HepG2 (cell line): ENCODE measurements around the gene ENG. TPM values are rescaled to one million over a fixed set of nuclear protein-coding genes. Genes with fewer than 3 reads are reported as not detected.

Experiments used
- BRD4 ChIP-seq: sonication (generic); formaldehyde crosslinking; IDR thresholded peaks from 2 replicates; pipeline ENCODE4 v1.4.0; 2020; ENCODE audit warnings: missing genetic modification reagents
- CAMTA2 ChIP-seq: sonication (generic); formaldehyde crosslinking; IDR thresholded peaks from 2 replicates; pipeline ENCODE4 v1.4.0; 2020; ENCODE audit warnings: mild to moderate bottlenecking, missing genetic modification reagents, borderline replicate concordance
- DMAP1 ChIP-seq: IDR thresholded peaks from 2 replicates; pipeline ENCODE4 v1.6.1; 2016
- ETV5 ChIP-seq: IDR thresholded peaks from 2 replicates; pipeline ENCODE4 v1.6.1; 2018; ENCODE audit warnings: missing biosample characterization, missing genetic modification reagents, inconsistent platforms, borderline replicate concordance
- ETV6 ChIP-seq: sonication (generic); formaldehyde crosslinking; conservative IDR thresholded peaks from 2 replicates; pipeline ENCODE4 v1.4.0; 2020; ENCODE audit warnings: missing genetic modification reagents
- GATA4 ChIP-seq: sonication (generic); IDR thresholded peaks from 2 replicates; pipeline ENCODE4 v1.6.1; 2016; ENCODE audit warnings: antibody characterized with exemption, low read depth, borderline replicate concordance
- HDAC2 ChIP-seq: sonication (generic); formaldehyde crosslinking; IDR thresholded peaks from 2 replicates; pipeline ENCODE4 v1.4.0; 2020; ENCODE audit warnings: missing genetic modification reagents
- NR2F2 ChIP-seq: IDR thresholded peaks from 2 replicates; pipeline ENCODE4 v1.6.1; 2012; ENCODE audit warnings: low read depth, inconsistent platforms, borderline replicate concordance
- PRMT3 ChIP-seq: sonication (generic); formaldehyde crosslinking; IDR thresholded peaks from 2 replicates; pipeline ENCODE4 v1.8.1; 2022; ENCODE audit warnings: low read depth, mild to moderate bottlenecking, moderate library complexity, missing genetic modification reagents, borderline replicate concordance
- RARA ChIP-seq: IDR thresholded peaks from 2 replicates; pipeline ENCODE4 v1.6.1; 2016; ENCODE audit warnings: missing genetic modification reagents, missing compliant biosample characterization
- SP5 ChIP-seq: IDR thresholded peaks from 2 replicates; pipeline ENCODE4 v1.6.1; 2016; ENCODE audit warnings: low read depth, borderline replicate concordance
- SRSF4 ChIP-seq: fragments of 200-400 bp; formaldehyde crosslinking; IDR thresholded peaks from one replicate; pipeline ENCODE4 v1.6.1; 2018; ENCODE audit warnings: mild to moderate bottlenecking, low read depth, low read length, moderate library complexity; ENCODE audit not compliant: poor library complexity, severe bottlenecking
- TOPORS ChIP-seq: sonication (generic); formaldehyde crosslinking; IDR thresholded peaks from 2 replicates; pipeline ENCODE4 v1.8.0; 2023; ENCODE audit warnings: mild to moderate bottlenecking, missing genetic modification reagents
- TSC22D2 ChIP-seq: sonication (generic); formaldehyde crosslinking; IDR thresholded peaks from 2 replicates; pipeline ENCODE4 v1.5.1; 2020; ENCODE audit warnings: missing genetic modification reagents, mild to moderate bottlenecking, borderline replicate concordance
- ZBTB1 ChIP-seq: sonication (generic); formaldehyde crosslinking; IDR thresholded peaks from 2 replicates; pipeline ENCODE4 v1.4.0; 2020; ENCODE audit warnings: missing genetic modification reagents, borderline replicate concordance
- ZNF121 ChIP-seq: sonication (generic); formaldehyde crosslinking; IDR thresholded peaks from 2 replicates; pipeline ENCODE4 v1.5.0; 2020; ENCODE audit warnings: mild to moderate bottlenecking, missing genetic modification reagents
- ZNF235 ChIP-seq: sonication (generic); formaldehyde crosslinking; IDR thresholded peaks from 2 replicates; pipeline ENCODE4 v1.8.1; 2023; ENCODE audit warnings: mild to moderate bottlenecking, missing genetic modification reagents, borderline replicate concordance
- ZNF333 ChIP-seq: sonication (generic); formaldehyde crosslinking; IDR thresholded peaks from 2 replicates; pipeline ENCODE4 v1.4.0; 2020; ENCODE audit warnings: mild to moderate bottlenecking, missing genetic modification reagents, borderline replicate concordance
- polyA plus RNA-seq, 8 experiments: library from polyadenylated mRNA; depleted of rRNA in 3 of 8; stranded (reverse) in 7 of 8; unstranded in 1 of 8; fragments of >200 nt; fragmentation: Illumina TruSeq in 4 of 8; extraction: Trizol in 4 of 8; gene quantifications; 2 replicates each; pipeline versions ENCODE4 v1.2.1 to v1.2.3, GENCODE V29; 2011 to 2016; ENCODE audit warnings: low read depth in 4 of 8, missing spikeins in 1 of 8, mixed read lengths in 1 of 8; ENCODE audit not compliant: insufficient read depth in 1 of 8
- total RNA-seq, 5 experiments: library from RNA; depleted of rRNA; stranded (reverse); fragments of >200 nt; fragmentation: Illumina TruSeq; extraction: Trizol; gene quantifications; 2 replicates each; pipeline ENCODE4 v1.2.3, GENCODE V29; 2016; ENCODE audit warnings: low read depth in 1 of 5
- TF ChIP-seq, protein P1 (sequence below): IDR thresholded peaks from 2 replicates; pipeline ENCODE4 v1.4.0; 2020; ENCODE audit warnings: mild to moderate bottlenecking, missing genetic modification reagents
- TF ChIP-seq, protein P2 (sequence below): IDR thresholded peaks from 2 replicates; pipeline ENCODE4 v1.6.1; 2016; ENCODE audit warnings: missing compliant biosample characterization, missing genetic modification reagents, borderline replicate concordance
- TF ChIP-seq, protein P3 (sequence below): IDR thresholded peaks from 2 replicates; pipeline ENCODE4 v1.6.1; 2016; ENCODE audit warnings: low read depth, control low read depth
- TF ChIP-seq, protein P4 (sequence below): sonication (generic); formaldehyde crosslinking; IDR thresholded peaks from 2 replicates; pipeline ENCODE4 v1.8.0; 2022; ENCODE audit warnings: missing genetic modification reagents, mild to moderate bottlenecking, borderline replicate concordance

The ENG gene
- total and polyA plus RNA-seq, 2 of the 13 experiments (the other 11 are each of a cell fraction or from before 2014, with no cell fraction given) = 0.02 to 1.1 TPM

DNA sequence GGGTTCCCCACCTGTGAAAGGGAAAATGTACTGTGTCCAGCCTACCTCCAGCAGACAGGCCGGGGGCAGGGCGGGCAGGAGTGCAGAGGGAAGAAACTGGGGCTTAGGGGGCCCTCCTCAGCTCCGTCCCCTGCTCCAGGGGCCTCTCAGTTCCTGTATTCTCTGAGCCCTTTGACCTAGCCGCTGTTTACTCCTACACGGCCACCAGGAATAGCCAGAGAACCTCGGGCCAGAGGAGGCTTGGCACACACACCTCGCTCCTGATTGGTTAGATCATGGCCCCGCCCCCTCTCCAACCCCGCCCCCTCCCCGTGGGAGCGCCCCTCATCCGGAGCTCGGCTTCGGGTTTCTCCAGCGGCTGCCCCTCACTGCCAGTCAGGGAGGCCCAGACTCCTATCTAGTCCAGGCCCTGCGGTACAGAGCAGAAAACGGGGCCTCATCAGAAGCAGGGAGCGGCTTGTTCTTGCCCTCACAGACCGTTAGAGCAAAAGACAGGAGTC is 42.8 kb upstream of the ENG start (continued):
- TF ChIP-seq, protein P1, sequence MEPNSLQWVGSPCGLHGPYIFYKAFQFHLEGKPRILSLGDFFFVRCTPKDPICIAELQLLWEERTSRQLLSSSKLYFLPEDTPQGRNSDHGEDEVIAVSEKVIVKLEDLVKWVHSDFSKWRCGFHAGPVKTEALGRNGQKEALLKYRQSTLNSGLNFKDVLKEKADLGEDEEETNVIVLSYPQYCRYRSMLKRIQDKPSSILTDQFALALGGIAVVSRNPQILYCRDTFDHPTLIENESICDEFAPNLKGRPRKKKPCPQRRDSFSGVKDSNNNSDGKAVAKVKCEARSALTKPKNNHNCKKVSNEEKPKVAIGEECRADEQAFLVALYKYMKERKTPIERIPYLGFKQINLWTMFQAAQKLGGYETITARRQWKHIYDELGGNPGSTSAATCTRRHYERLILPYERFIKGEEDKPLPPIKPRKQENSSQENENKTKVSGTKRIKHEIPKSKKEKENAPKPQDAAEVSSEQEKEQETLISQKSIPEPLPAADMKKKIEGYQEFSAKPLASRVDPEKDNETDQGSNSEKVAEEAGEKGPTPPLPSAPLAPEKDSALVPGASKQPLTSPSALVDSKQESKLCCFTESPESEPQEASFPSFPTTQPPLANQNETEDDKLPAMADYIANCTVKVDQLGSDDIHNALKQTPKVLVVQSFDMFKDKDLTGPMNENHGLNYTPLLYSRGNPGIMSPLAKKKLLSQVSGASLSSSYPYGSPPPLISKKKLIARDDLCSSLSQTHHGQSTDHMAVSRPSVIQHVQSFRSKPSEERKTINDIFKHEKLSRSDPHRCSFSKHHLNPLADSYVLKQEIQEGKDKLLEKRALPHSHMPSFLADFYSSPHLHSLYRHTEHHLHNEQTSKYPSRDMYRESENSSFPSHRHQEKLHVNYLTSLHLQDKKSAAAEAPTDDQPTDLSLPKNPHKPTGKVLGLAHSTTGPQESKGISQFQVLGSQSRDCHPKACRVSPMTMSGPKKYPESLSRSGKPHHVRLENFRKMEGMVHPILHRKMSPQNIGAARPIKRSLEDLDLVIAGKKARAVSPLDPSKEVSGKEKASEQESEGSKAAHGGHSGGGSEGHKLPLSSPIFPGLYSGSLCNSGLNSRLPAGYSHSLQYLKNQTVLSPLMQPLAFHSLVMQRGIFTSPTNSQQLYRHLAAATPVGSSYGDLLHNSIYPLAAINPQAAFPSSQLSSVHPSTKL (CRISPR knock-in tag) = peak; percentile 71
- no peak for TF ChIP-seq ZNF121 (CRISPR knock-in tag)
- TF ChIP-seq, protein P2, sequence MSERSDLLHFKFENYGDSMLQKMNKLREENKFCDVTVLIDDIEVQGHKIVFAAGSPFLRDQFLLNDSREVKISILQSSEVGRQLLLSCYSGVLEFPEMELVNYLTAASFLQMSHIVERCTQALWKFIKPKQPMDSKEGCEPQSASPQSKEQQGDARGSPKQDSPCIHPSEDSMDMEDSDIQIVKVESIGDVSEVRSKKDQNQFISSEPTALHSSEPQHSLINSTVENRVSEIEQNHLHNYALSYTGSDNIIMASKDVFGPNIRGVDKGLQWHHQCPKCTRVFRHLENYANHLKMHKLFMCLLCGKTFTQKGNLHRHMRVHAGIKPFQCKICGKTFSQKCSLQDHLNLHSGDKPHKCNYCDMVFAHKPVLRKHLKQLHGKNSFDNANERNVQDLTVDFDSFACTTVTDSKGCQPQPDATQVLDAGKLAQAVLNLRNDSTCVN (CRISPR knock-in tag) = no peak; the same call in 1 of the 2 replicates
- no peak for TF ChIP-seq ZNF235 (CRISPR knock-in tag)
- TF ChIP-seq, protein P3, sequence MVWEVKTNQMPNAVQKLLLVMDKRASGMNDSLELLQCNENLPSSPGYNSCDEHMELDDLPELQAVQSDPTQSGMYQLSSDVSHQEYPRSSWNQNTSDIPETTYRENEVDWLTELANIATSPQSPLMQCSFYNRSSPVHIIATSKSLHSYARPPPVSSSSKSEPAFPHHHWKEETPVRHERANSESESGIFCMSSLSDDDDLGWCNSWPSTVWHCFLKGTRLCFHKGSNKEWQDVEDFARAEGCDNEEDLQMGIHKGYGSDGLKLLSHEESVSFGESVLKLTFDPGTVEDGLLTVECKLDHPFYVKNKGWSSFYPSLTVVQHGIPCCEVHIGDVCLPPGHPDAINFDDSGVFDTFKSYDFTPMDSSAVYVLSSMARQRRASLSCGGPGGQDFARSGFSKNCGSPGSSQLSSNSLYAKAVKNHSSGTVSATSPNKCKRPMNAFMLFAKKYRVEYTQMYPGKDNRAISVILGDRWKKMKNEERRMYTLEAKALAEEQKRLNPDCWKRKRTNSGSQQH (CRISPR knock-in tag) = no peak; the same call in 1 of the 2 replicates
- TF ChIP-seq CAMTA2 = no peak
- TF ChIP-seq SRSF4 = no peak
- TF ChIP-seq SP5 (CRISPR knock-in tag) = peak; percentile 48; the same call in 1 of the 2 replicates
- TF ChIP-seq TSC22D2 = no peak
- TF ChIP-seq BRD4 (CRISPR knock-in tag) = no peak
- peak; percentile 78 for TF ChIP-seq NR2F2
- TF ChIP-seq, protein P4, sequence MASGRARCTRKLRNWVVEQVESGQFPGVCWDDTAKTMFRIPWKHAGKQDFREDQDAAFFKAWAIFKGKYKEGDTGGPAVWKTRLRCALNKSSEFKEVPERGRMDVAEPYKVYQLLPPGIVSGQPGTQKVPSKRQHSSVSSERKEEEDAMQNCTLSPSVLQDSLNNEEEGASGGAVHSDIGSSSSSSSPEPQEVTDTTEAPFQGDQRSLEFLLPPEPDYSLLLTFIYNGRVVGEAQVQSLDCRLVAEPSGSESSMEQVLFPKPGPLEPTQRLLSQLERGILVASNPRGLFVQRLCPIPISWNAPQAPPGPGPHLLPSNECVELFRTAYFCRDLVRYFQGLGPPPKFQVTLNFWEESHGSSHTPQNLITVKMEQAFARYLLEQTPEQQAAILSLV (CRISPR knock-in tag) = no peak
- TF ChIP-seq HDAC2 (CRISPR knock-in tag) = peak; percentile 69
- no peak for TF ChIP-seq ETV6 (CRISPR knock-in tag)
- TF ChIP-seq ZNF333 = no peak
- 0 out of 2 replicates have a peak, but pooled peaks have one; percentile 34 for TF ChIP-seq GATA4
- no peak for TF ChIP-seq TOPORS (CRISPR knock-in tag)
- no peak for TF ChIP-seq PRMT3 (CRISPR knock-in tag)
- no peak for TF ChIP-seq ZBTB1
- TF ChIP-seq RARA (CRISPR knock-in tag) = peak; percentile 80
- no peak for TF ChIP-seq DMAP1 (CRISPR knock-in tag)
- peak; percentile 84 for TF ChIP-seq ETV5 (CRISPR knock-in tag)
